GM18907 (cell line): ENCODE measurements around the gene ARL15.
"Not testable (repeated sequence)": the region's sequence is repeated elsewhere in the genome, so short reads cannot be mapped to it uniquely, and the experiment has no call there.

ENCODE experiments used
- ATAC-seq: cut with Tn5 transposase; IDR thresholded peaks from one replicate; pipeline ENCODE4 v1.9.1; 2021; ENCODE audit warnings: mild to moderate bottlenecking, moderate library complexity; ENCODE audit not compliant: unreplicated experiment

The ARL15 gene

GRCh38 chr5:54310433-54311175, at the start of gene ARL15:
Gene ARL15 (minus strand): TSS chr5:54310573.
- peak; percentile 99 for ATAC-seq

- ATAC-seq: no peak
Observed at GRCh38 chr5:54360089-54360488, 49.7 kb upstream of the ARL15 start.

- ATAC-seq: no peak
Observed at GRCh38 chr5:54357408-54358058, 47.2 kb upstream of the ARL15 start.

DNA sequence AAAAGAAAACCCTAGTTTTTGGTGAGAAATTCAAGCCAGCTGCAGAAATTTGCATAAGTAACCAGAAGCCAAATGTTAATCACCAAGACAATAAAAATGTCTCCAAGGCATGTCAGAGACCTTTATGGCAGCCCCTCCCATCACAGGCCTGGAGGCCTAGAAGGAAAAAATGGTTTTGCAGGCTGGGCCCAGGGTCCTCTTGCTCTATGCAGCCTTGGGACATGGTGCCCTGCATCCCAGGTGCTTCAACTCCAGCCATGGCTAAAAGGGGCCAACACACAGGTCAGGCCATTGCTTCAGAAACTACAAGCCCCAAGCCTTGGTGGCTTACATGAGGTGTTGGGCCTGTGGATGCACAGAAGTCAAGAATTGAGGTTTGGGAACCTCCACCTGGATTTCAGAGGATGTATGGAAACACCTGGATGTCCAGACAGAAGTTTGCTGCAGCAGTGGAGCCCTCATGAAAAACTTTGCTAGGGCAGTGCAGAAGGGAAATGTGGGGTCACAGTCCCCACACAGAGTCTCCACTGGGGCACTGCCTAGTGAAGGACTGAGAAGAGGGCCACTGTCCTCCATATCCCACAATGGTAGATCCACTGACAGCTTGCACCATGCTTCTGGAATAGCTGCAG, 43.7 kb upstream of the ARL15 start:
- ATAC-seq: not testable (repeated sequence)

- not testable (repeated sequence) for ATAC-seq
Observed at GRCh38 chr5:54352580-54352979, 42.2 kb upstream of the ARL15 start.

- ATAC-seq: no peak
Observed at GRCh38 chr5:54347221-54347865, 37.0 kb upstream of the ARL15 start.

DNA sequence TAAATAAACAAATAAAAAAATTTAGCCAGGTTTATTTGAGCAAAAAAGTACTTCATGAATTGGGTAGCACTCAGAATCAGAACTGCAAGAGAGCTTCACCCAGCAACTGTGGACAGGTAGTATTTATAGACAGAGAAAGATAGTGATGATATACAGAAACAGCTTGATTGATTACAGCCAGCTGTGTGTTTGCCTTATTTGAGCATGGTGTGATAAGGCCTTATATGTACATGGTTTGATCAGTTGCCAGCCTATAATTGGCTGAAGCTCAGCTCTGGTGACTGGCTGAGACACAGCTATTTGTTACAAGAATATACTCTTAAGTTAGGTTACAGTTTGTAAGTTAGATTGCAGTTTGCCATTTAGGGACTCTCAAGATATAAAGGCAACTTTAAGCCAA, 34.3 kb upstream of the ARL15 start:
- ATAC-seq: no peak

DNA sequence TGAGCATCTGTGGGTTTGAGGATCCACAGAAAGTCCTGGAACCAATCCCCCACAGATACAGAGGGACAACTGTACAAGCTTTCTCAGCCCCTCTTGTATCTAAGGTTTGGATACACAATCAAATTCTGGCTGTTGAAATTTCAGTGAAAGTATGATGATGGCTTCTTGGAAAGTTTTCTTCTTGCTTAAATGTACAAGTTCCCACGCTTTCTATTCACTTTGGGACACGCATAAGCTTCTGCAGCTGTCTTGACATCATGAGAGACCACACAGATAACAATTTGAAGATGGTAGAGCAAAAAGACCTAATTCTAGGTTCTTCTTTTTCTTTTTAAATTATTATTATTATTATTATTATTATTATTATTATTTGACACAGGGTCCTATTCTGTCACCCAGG, 31.6 kb upstream of the ARL15 start:
- ATAC-seq: no peak

DNA sequence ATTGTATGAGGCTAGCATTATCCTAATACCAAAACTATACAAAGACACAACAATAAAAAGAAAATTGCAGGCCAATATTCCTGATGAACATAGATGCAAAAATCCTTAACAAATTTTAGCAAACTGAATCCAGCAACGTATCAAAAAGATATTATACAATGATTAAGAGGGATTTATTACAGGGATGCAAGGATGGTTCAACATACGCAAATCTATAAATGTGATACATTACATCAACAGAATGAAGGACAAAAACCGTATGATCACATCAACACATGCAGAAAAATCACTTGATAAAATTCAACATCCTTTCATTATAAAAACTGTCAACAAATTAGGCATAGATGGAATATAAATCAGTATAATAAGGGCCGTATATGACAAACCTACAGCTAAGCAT, 27.1 kb upstream of the ARL15 start:
- no peak for ATAC-seq

DNA sequence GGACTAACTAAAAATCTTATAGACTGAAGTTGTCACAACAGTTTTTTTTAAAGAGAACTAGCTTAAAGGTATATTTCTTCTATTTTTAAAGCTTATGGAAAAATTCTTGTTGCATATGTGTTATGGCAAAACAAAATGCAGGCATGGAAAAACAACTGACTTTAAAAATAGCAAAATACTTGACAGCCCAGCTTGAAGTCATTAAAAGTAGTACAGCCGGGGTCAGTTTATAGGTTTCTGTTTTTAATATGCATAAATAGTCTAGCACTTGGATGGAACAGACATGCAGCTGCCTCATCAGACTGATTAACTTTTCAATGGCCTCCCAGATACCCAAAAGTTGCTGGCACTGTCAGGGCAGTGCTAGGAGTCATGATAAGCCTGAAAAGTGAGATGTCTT, 22.3 kb upstream of the ARL15 start:
- no peak for ATAC-seq

DNA sequence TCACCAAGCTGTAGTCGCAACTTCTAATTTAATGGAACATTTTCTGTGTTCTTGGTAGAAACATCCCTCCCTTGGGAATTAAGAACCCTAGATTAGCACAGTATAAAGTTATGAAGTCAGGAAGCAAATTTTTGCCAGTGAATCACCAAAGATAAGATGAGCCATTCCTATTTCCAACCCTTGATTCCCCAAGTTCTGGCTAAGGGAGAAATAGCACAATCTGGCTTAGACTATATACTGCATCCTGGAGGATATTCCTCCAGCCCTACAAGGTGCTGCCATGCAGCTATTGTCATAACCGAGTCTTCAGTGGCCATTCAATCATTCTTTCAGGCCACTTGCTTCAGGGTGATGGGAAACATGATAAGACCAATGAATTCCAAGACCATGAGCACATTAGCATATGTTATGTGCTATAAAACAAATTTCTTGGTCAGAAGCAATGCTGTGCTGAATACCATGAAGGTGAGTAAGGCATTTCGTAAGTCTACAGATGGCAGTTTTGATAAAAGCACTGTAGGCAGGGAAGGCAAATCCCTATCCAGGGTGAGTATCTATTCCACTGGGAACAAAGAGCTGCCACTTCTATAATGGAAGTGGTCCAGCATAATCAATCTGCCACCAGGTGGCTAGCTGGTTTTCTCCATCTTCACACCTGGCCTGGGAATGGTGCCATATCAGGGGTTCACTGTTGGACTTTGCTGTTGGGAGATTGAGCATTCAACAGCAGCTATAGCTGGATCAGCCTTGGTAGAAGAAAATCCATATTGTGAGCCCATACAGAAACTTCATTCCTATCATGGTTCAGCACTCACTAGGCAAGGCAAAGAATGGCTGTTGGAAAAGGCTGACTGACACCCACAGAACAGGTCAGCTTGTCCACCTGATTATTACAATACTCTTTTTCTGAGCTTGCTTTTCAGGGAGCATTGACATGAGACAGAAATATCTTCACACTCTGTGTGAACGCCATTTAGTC, 19.6 kb upstream of the ARL15 start:
- ATAC-seq: no peak

- ATAC-seq: no peak
Observed at GRCh38 chr5:54326662-54327270, 16.4 kb upstream of the ARL15 start.

DNA sequence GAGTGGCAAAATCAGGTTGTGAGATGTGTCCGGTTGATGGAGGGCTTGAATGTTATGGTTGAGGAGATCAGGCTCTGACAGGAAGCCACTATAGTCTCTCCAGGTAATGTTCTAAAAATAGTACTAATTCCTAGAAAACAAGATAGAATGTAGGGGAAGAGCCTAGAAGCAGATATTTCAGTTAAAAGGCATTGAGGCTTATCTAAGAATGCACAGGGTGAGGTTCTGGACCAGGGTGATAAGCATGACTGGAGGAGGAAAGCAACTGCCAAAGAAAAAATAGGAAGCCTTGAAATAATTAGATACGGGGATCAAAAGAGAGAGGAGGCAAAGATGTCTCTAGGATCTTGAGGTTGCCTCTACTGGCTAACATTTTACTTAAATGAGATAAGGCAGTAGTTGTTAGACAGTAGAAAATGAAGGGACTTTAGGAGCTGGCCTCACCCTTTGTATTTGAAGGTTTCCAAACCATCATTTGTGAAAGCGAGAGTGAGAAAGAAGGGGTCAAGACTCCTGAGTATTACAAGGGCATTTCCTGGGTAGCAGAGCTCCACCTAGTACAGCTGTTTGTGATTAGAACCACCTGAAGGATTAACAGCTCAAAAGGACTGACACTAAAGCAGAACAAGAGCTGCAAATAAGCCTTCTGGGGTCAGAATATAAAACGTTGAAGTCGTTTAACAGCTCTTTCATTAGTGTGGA, 15.4 kb upstream of the ARL15 start:
- peak; percentile 68 for ATAC-seq

GRCh38 chr5:54325272-54325609, 14.9 kb upstream of the ARL15 start:
- ATAC-seq: no peak

- ATAC-seq: no peak
Observed at GRCh38 chr5:54324651-54325271, 14.4 kb upstream of the ARL15 start.

DNA sequence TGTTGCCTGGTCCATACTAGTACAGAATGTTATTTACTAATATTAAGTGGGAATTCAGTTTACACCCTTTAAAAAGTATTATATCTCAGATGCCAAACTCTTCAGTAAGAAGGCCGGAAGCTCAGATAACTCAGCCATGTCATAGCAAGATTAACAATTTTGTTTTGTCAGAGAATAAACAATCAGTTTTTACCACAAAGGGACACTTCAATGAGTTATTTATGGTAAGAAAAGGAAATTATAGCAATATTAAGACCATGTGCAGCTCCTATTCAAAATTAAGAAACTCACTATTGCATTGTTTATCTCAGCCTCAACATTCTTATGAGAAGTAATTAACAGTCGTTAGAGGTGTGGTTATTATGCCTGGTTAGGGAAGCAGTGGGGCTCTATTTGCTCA, 13.1 kb upstream of the ARL15 start:
- no peak for ATAC-seq

GRCh38 chr5:54320256-54320655, 9.9 kb upstream of the ARL15 start:
- no peak for ATAC-seq

- ATAC-seq: no peak
Observed at GRCh38 chr5:54317511-54318260, 7.3 kb upstream of the ARL15 start.
